GM21423 (cell line): ENCODE data around the gene FGF22.

Experiments
- ATAC-seq: cut with Tn5 transposase; IDR thresholded peaks from one replicate; pipeline ENCODE4 v1.9.1; 2021; ENCODE audit warnings: mild to moderate bottlenecking, moderate library complexity; ENCODE audit not compliant: unreplicated experiment

Gene FGF22

DNA sequence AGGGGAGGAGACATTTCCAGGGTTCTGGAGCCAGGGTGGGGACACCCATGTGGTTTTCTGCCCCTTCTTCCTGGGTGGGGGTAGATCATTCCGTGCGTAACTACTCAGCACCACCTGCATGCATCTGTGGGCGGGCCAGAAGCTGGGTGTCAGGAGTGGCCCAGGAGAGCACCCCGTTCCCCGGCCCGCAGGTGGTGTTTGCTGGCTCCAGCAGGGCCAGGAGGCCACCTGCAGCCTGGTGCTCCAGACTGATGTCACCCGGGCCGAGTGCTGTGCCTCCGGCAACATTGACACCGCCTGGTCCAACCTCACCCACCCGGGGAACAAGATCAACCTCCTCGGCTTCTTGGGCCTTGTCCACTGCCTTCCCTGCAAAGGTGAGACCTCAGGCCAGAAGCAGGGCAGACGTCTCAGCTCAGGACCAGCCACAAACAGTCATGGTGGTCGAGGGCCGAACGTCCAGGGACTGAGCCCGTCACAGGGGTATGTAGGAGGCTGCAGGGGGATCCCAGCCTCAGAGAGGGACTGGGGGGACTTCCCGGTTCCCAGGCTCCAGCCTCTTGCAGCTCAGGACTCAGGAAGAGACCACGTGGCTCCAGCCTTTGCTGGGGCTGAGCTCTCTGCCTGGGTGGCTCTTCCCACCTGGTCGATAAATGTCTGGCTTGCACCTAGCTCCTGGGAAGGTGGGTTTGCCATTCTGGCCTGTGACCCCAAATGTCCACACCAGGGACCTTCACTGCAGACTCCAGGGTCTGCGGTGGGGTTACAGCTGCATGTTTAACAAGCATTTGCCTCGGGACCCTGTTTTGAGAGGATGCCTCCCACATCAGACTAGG lies 38.1 kb downstream of the FGF22 start:
- ATAC-seq, result no peak

DNA sequence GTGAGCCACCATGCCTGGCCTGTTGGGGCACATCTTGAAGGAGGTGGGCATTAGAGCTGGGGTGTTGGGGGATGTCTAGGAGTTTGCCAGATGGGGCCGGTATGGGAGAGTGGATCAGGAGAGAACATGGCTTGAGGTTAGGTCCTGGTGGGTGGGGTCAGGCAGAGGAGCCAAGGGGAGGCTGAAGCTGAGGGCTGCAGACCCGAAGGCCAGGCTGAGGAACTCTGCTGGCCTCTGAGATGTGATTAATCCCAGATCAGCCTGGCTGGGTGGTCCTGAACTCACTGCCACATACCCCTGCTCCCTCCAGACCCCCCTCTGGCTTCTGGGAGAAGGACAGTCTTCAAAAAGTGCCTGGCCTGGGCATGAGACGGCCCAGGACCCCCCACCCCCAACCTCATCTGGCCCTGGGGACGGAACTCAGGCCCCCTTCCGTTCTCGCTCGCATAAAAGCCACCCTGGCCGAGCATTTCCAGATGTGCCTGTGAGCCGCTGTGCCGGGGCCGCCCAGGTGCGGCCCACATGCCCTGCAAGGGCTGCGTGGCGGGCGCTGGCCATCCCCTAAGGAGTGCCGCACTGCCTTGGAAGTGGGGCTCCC lies 39.2 kb downstream of the FGF22 start:
- no peak for ATAC-seq

DNA sequence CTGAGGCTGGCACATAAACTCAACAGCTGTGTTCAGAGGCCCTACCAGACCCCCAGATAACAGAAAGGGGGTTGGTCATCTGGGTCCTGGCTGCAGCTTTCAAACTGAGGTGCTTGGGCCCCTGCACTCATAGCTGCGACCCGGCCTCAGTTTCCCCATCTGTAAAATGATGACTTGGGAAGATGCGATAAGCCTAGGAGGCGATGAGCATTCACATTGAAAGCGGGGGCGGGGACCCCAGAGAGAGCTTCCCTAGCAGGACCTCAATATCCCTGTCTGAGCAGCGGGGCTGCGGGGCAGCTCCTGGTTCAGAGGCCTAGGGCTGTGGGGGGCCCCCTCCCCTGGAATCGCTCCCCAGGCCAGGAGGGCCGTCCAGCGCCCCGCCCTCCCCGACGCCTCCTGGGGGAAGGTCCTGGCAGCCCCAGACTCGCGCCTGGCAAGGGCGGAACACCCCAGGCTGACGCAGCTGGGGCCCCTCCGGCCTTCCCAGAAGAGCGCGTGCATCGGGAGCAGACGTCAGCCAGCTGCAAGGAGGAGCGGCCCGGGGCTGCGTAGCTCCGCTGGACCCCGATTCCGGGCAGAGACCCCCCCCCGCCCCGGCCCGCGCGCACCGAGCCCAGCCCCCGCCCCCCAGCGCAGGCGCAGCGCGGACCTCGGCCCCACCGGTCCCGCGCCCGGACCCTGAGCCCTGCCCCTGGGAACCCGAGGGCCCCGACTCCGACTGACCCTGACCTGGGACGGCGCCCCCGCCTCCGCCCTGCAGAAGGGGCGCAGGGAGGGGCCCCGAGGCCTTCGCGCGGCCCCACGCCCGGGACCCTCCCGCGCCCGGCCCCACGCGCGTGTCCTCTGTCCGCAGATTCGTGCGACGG lies 40.0 kb downstream of the FGF22 start:
- ATAC-seq, result peak; percentile 12

DNA sequence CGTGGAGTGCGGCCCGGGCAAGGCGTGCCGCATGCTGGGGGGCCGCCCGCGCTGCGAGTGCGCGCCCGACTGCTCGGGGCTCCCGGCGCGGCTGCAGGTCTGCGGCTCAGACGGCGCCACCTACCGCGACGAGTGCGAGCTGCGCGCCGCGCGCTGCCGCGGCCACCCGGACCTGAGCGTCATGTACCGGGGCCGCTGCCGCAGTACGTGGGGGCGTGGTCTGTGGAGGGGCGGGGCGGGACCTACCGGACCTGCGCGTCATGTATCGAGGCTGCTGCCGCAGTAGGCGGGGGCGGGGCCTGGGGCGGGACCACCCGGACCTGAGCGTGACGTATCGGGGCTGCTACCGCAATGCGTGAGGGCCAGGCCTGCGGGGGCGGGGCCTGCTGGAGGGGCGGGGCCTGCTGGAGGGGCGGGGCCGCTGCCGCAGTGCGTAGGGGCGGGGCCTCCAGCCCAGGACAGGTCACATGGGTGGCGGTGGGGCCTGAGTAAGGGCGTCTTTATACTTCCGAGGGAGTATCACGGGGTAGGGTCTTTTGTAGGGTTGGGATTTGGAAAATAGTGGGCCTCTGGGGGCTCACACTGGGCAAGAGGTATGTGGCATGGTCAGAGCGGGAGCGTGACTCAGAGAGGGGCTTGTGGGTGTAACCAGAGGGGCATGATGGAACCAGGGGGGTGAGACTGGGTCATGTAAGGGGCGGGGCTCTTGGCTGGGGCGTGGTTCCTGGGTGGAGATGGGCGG lies 40.8 kb downstream of the FGF22 start:
- peak; percentile 75 for ATAC-seq

DNA sequence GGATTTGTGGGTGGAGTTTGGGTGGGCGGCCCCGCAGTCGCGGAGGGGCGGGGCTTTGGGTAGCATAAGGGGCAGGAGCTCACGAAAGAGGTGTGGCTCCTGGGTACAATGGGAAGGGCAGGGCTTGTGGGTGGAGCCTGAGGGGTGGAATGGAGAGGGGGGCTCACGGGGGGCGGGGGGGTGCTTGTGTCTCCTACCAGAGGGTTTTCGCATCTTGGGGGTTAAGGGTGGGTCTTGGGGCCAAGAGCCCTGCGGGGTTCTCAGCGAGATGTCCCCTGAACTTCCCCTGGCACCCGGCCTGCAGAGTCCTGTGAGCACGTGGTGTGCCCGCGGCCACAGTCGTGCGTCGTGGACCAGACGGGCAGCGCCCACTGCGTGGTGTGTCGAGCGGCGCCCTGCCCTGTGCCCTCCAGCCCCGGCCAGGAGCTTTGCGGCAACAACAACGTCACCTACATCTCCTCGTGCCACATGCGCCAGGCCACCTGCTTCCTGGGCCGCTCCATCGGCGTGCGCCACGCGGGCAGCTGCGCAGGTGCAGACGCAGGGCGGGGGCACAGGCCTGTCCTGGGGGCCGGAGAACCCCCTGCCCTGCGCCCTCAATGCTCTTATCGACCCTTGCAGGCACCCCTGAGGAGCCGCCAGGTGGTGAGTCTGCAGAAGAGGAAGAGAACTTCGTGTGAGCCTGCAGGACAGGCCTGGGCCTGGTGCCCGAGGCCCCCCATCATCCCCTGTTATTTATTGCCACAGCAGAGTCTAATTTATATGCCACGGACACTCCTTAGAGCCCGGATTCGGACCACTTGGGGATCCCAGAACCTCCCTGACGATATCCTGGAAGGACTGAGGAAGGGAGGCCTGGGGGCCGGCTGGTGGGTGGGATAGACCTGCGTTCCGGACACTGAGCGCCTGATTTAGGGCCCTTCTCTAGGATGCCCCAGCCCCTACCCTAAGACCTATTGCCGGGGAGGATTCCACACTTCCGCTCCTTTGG lies 41.6 kb downstream of the FGF22 start:
- ATAC-seq, result no peak

DNA sequence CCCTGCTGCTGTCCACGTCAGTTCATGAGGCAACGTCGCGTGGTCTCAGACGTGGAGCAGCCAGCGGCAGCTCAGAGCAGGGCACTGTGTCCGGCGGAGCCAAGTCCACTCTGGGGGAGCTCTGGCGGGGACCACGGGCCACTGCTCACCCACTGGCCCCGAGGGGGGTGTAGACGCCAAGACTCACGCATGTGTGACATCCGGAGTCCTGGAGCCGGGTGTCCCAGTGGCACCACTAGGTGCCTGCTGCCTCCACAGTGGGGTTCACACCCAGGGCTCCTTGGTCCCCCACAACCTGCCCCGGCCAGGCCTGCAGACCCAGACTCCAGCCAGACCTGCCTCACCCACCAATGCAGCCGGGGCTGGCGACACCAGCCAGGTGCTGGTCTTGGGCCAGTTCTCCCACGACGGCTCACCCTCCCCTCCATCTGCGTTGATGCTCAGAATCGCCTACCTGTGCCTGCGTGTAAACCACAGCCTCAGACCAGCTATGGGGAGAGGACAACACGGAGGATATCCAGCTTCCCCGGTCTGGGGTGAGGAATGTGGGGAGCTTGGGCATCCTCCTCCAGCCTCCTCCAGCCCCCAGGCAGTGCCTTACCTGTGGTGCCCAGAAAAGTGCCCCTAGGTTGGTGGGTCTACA lies 43.1 kb downstream of the FGF22 start:
- ATAC-seq, result no peak

DNA sequence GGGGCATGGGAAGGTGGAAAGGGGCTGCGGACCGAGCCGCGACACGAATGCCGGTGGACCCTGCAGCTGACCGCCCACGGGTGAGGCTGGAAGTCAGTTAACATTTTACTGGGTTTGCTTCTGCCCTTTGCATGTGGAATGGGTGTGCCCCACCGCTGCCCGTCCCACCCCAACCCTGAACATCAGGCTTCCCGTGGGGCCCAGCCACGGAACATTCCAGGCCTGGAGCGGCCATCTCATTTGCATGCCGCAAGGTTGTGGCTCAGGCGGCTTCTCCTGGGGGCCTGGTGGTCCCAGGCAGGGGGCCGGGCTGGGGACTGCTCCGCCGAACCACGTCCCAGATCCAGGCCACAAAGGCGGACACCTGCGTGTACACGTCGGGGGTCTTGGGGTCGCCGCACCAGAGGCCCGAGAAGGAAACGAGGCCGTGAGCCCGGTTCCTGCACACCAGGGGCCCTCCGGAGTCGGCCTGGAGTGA lies 45.8 kb downstream of the FGF22 start:
- ATAC-seq, result no peak

DNA sequence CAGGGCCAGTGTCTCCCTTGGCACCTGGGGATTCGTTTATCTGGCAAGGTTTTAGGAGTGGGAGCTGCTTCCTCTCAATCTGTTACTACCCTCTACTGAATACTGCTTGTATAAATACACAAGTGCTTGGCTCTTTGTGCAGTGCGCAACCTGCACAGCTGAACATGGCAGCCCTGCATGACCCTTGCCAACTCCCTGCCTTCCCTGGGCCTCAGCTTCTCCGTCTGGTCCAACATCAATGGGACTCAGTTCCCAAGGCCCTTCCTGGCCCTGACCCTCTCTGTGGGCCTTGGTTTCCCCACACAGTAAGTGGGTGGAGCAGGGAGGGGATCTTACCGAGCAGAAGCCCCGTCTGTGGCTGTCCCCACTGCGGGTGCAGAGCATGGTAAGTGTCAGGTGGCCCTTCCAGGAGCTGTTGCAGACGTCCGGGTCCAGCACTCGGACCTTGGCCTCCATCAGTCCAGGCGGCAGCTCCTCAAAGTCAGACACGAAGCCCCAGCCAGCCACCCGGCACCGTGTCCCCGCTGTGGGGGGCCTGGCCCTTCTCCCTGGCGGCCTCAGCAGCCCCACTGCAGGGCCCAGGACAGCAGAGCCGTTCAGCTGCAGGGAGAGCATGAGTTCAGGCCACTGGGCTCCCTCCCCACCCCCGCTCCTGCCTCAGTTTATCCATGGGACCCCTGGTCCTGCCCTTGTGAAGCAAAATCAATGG lies 47.1 kb downstream of the FGF22 start:
- ATAC-seq, result no peak

DNA sequence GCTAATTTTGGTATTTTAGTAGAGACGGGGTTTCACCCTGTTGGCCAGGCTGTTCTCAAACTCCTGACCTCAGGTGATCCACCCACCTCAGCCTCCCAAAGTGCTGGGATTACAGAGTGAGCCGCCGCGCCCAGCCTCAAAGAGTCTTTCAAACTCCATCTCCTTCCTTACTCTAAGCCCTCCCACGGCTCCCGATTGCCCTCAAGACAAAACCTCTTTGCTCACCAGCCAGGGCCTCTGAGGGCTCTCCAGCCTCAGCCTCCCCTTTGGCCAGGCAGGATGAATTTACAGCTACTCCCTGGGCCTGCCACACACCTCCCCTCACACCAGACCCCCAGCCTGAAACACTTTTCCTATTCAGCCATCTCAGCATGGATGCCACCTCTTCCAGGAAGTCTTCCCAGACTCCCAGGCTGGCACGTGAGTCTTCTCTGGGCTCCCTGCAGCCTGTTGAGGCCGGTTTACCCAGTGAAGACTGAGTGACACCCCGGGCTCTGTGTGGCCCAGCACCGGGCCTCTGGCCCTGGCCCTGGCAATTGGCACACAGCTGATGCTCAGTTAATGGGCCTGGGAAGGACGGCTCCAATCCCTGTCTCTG lies 48.0 kb downstream of the FGF22 start:
- ATAC-seq, result no peak

DNA sequence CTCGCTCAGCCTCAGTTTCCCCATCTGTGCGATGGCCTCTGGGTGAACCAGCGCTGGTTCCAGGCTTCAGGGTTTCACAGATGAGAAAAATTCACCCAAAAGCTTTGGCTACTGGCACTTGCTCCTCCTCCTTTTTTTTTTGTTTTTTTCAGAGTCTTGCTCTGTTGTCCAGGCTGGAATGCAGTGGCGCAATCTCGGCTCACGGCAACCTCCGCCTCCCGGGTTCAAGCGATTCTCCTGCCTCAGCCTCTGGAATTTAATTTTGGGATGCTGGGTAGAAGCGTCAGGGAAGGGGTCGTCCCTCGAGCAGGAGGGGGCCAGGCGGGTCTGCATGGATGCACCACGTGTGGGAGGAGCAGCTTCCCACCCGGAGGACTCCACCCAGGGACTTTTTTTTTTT lies 48.5 kb downstream of the FGF22 start:
- ATAC-seq, result no peak

DNA sequence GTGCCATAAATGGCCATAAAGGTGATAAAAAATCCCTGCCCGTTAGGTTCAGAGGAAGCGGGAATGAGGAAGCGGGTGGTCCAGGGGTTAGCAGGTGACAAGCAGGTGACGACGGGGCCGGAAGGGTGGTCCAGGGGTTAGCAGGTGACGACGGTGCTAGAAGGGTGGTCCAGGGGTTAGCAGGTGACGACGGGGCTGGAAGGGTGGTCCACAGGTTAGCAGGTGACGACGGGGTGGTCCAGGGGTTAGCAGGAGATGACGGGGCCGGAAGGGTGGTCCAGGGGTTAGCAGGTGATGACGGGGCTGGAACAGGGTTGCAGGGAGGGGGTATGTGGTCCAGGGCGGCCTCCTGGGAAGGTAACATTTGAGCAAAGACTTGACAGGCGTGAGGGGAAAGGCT lies 49.3 kb downstream of the FGF22 start:
- no peak for ATAC-seq

DNA sequence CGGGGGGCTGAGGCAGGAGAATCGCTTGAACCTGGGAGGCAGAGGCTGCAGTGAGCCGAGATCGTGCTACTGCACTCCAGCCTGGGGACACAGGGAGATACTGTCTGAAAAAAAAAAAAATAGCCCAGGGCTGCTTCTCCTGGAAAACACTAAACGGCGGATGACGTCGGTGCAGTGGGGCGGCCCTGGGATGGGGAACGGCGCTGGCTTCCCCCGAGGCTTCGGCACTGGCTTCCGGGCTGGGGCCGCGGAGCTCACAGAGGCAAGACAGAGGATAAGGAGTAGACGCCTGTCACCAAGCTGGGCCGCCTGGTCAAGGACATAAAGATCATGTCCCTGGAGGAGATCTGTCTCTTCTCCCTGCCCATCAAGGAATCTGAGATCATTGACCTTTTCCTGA lies 50.5 kb downstream of the FGF22 start:
- ATAC-seq, result no peak
